Mesodermal cell (in vitro differentiated cells): Measurements from ENCODE around the gene DPF1.
"Not testable (repeated sequence)": the region's sequence is repeated elsewhere in the genome, so short reads cannot be mapped to it uniquely, and the experiment has no call there.

Experiments
- H3K27ac ChIP-seq: 2 replicates; pipeline ENCODE4 v1.7.0; 2013; ENCODE audit warnings: mild to moderate bottlenecking, low read depth, low read length, moderate library complexity; ENCODE audit not compliant: severe bottlenecking
- H3K36me3 ChIP-seq: 2 replicates; pipeline ENCODE4 v1.7.1; 2013; ENCODE audit warnings: mild to moderate bottlenecking, low read length, moderate library complexity; ENCODE audit not compliant: control insufficient read depth, insufficient read depth
- H3K4me1 ChIP-seq: one replicate; pipeline ENCODE4 v1.7.1; 2013; ENCODE audit warnings: mild to moderate bottlenecking, low read length; ENCODE audit not compliant: insufficient read depth, control insufficient read depth, poor library complexity, severe bottlenecking
- H3K4me3 ChIP-seq: 2 replicates; pipeline ENCODE4 v1.7.0; 2013; ENCODE audit warnings: low read length, control low read depth, mild to moderate bottlenecking; ENCODE audit not compliant: insufficient read depth, poor library complexity, severe bottlenecking; ENCODE audit errors: extremely low read depth
- H3K9me3 ChIP-seq: 2 replicates; pipeline ENCODE4 v1.7.1; 2013; ENCODE audit warnings: mild to moderate bottlenecking, low read length, moderate library complexity; ENCODE audit not compliant: control insufficient read depth
- WGBS, 2 experiments: methylation state at CpG; one replicate each; pipeline ENCODE4 v1.1.5; 2013; ENCODE audit warnings: missing lambda C conversion rate in 2 of 2; ENCODE audit not compliant: insufficient coverage in 2 of 2; 5-methylcytosine and 5-hydroxymethylcytosine counted together

DPF1 gene

GRCh38 chr19:38248421-38248820 is 24.4 kb upstream of the DPF1 start:
- Histone ChIP-seq H3K4me1 (peaks cover 28% of the 10 kb centered on the region), H3K4me3 (no peak overlapping the region), H3K9me3 (no peaks in the 10 kb centered on the region), H3K27ac (no peak overlapping the region), H3K36me3 (no peaks in the 10 kb centered on the region)
- 92% methylated on average over 5 to 7 of the region's 7 CpGs for WGBS, 2 experiments

GRCh38 chr19:38247734-38248268 is 23.8 kb upstream of the DPF1 start:
- Histone ChIP-seq H3K27ac (no peak overlapping the region), H3K4me3 (no peak overlapping the region), H3K36me3 (no peaks in the 10 kb centered on the region), H3K9me3 (no peaks in the 10 kb centered on the region), H3K4me1 (peaks cover 22% of the 10 kb centered on the region)
- WGBS, 2 experiments, result 91 to 100% methylated on average over 3 to 7 of the region's 9 CpGs

GRCh38 chr19:38247126-38247525 is 23.1 kb upstream of the DPF1 start:
- Histone ChIP-seq H3K4me3 (no peak overlapping the region), H3K27ac (no peak overlapping the region), H3K9me3 (no peaks in the 10 kb centered on the region), H3K4me1 (peaks cover 15% of the 10 kb centered on the region), H3K36me3 (no peaks in the 10 kb centered on the region)
- 82 to 96% methylated on average over 2 to 4 of the region's 5 CpGs for WGBS, 2 experiments

GRCh38 chr19:38245826-38246498 is 21.9 kb upstream of the DPF1 start:
- Histone ChIP-seq H3K4me3 (no peak overlapping the region), H3K27ac (no peak overlapping the region), H3K9me3 (no peaks in the 10 kb centered on the region), H3K36me3 (no peaks in the 10 kb centered on the region), H3K4me1 (peaks cover 6% of the 10 kb centered on the region)
- WGBS, 2 experiments, result 92% methylated on average over 4 to 12 of the region's 14 CpGs

GRCh38 chr19:38243279-38243673 is 19.3 kb upstream of the DPF1 start:
- Histone ChIP-seq H3K9me3 (no peaks in the 10 kb centered on the region), H3K27ac (no peak overlapping the region), H3K4me3 (no peak overlapping the region), H3K4me1 (peaks cover 6% of the 10 kb centered on the region), H3K36me3 (no peaks in the 10 kb centered on the region)
- 79 to 85% methylated on average over 6 to 12 of the region's 15 CpGs for WGBS, 2 experiments

- 89 to 92% methylated on average over 6 to 7 of the region's 8 CpGs for WGBS, 2 experiments
- no peak overlapping the region for H3K4me3 ChIP-seq
- no peak overlapping the region for H3K27ac ChIP-seq
- H3K4me1 ChIP-seq, result no peaks in the 10 kb centered on the region
- H3K9me3 ChIP-seq, result no peaks in the 10 kb centered on the region
- no peaks in the 10 kb centered on the region for H3K36me3 ChIP-seq
Measured at GRCh38 chr19:38239816-38240215, 15.8 kb upstream of the DPF1 start.

- 86 to 100% methylated on average over 2 to 4 of the region's 4 CpGs for WGBS, 2 experiments
- Histone ChIP-seq H3K36me3 (no peaks in the 10 kb centered on the region), H3K9me3 (no peaks in the 10 kb centered on the region), H3K27ac (no peak overlapping the region), H3K4me3 (no peak overlapping the region), H3K4me1 (no peaks in the 10 kb centered on the region)
Measured at GRCh38 chr19:38234615-38235014, 10.6 kb upstream of the DPF1 start.

GRCh38 chr19:38233740-38234251 is 9.8 kb upstream of the DPF1 start:
- Histone ChIP-seq H3K27ac (no peak overlapping the region), H3K4me1 (peaks cover 3% of the 10 kb centered on the region), H3K4me3 (no peak overlapping the region), H3K36me3 (no peaks in the 10 kb centered on the region), H3K9me3 (no peaks in the 10 kb centered on the region)
- 17 to 29% methylated on average over 6 to 7 of the region's 7 CpGs for WGBS, 2 experiments

- WGBS, 2 experiments, result 76 to 84% methylated on average over 4 to 5 of the region's 7 CpGs
- H3K36me3 ChIP-seq, result no peaks in the 10 kb centered on the region
- H3K9me3 ChIP-seq, result no peaks in the 10 kb centered on the region
- H3K4me3 ChIP-seq, result no peak overlapping the region
- H3K4me1 ChIP-seq, result peaks cover 6% of the 10 kb centered on the region
- H3K27ac ChIP-seq, result no peak overlapping the region
Measured at GRCh38 chr19:38231918-38232317, 7.9 kb upstream of the DPF1 start.

GRCh38 chr19:38230506-38231133 is 6.6 kb upstream of the DPF1 start:
- H3K27ac ChIP-seq, H3K9me3 ChIP-seq, H3K36me3 ChIP-seq, H3K4me3 ChIP-seq, H3K4me1 ChIP-seq: not testable (repeated sequence)
- 60 to 83% methylated on average over 1 to 2 of the region's 3 CpGs for WGBS, 2 experiments

- WGBS, 2 experiments, result 0% methylated on average over 31 to 41 of the region's 54 CpGs
- peak overlapping the region; percentile 40 for H3K4me3 ChIP-seq
- no peaks in the 10 kb centered on the region for H3K9me3 ChIP-seq
- no peaks in the 10 kb centered on the region for H3K36me3 ChIP-seq
- H3K27ac ChIP-seq, result no peak overlapping the region
- peaks cover 6% of the 10 kb centered on the region for H3K4me1 ChIP-seq
Measured at GRCh38 chr19:38229585-38230073, 5.6 kb upstream of the DPF1 start.
